SH-SY5Y (cell line): Measurements from ENCODE around the gene TNFSF11.

Experiments
- GATA2 ChIP-seq: IDR thresholded peaks from 2 replicates; pipeline ENCODE4 v1.6.1; 2011; ENCODE audit warnings: mild to moderate bottlenecking, low read depth, low read length
- GATA3 ChIP-seq: IDR thresholded peaks from 2 replicates; pipeline ENCODE4 v1.6.1; 2011; ENCODE audit warnings: low read depth, mild to moderate bottlenecking, low read length, moderate library complexity

- TF ChIP-seq GATA2 (no peak), GATA3 (no peak)
These were observed 22.3 kb upstream of the TNFSF11 start for GRCh38 chr13:42551611-42552010.
